Stimulated activated CD4-positive, alpha-beta T cell treated with anti-CD3 and anti-CD28 coated beads, Interleukin-12 subunit alpha, Interleukin-12 subunit beta, amount 100 ng/mL, for 4 hours (primary cell): ENCODE measurements around the gene ZC3H10.
"Not testable (repeated sequence)": the region's sequence is repeated elsewhere in the genome, so short reads cannot be mapped to it uniquely, and the experiment has no call there.

Source experiments
- DNase-seq: peaks from one replicate; pipeline ENCODE4 v3.0.0-alpha.2; 2020

ZC3H10 gene, protein sequence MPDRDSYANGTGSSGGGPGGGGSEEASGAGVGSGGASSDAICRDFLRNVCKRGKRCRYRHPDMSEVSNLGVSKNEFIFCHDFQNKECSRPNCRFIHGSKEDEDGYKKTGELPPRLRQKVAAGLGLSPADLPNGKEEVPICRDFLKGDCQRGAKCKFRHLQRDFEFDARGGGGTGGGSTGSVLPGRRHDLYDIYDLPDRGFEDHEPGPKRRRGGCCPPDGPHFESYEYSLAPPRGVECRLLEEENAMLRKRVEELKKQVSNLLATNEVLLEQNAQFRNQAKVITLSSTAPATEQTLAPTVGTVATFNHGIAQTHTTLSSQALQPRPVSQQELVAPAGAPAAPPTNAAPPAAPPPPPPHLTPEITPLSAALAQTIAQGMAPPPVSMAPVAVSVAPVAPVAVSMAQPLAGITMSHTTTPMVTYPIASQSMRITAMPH

DNA sequence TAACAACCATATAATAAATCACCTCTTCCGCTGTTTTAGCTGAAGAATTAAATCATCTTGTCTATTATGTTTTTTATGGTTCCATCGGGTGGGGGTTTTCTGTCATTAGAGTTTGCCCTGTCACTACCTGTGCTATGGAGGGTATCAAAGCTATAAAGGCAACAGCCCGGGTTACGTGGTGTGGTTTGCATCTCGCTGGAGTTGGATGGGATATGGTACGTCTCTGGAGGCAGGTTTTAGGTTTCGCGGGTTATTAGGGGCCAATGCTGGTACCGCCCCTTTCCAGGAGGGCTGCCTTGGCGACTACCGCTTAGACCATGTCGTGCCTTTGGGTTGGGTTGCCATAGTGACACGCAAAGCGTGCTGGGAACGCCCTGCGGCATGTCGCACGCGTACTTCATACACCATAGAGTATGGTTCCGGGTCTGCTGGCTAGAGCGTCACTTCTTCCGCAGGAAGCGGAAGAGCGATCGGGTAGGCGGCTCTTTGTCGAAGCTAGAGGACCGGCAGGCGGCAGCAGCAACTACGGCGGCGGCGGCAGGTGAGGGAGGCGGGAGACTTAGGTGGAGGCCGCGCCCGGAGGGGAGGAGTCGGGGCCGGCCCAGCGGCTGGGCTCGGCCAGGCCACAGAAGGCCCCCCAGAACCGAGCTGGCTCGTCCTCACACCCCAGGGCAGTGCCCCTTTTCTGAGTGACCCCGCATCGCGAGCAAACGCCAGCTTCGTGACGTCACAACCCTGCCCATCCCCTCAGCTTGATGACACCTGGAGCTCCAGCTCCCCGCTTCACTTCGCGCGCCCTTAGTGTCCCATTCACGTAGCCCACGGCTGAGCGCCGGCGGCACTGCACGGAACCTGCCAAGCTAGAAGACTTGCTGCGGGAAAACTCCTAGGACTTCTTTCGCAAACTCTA, at the start of gene ZC3H10:
Gene ZC3H10, plus strand, starts transcription at position 489 of the 910 bp plus-strand sequence. CDS start 2,297 bp downstream, outside the sequence.
- peak; percentile 94 for DNase-seq

DNA sequence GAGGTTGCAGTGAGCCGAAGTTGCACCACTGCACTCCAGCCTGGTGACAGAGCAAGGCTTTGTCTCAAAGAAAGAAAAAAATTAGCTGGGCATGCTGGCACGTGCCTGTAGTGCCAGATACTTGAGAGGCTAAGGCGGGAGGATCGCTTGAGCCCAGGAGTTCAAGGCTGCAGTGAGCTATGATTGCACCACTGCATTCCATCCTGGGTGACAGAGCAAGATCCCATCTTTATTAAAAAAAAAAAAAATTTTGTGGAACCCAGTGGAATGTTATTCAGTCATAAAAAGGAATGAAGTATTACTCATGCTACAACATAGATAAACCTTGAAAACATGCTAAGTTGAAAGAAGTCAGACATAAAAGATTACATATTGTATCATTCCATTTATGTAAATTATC, 46.4 kb upstream of the ZC3H10 start:
- no peak for DNase-seq

DNA sequence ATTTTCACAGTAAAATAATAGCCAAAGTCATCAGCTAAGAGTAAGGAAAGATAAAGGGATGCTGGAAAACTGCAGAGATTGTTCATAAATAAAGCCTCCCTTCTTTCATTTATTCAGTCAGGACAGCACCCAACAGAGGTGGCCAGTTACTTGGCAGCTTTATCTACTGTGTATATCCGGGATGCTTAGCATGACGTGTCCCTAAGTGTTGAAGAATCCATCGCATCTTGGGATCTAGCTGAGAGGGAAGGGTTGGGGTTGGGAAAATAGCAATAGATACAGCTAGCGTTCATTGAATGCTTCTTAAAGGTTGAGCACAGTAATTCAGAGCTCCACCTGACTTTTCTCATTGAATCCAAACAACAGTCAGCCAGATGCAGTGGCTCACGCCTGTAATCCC, 43.7 kb upstream of the ZC3H10 start:
- no peak for DNase-seq

DNA sequence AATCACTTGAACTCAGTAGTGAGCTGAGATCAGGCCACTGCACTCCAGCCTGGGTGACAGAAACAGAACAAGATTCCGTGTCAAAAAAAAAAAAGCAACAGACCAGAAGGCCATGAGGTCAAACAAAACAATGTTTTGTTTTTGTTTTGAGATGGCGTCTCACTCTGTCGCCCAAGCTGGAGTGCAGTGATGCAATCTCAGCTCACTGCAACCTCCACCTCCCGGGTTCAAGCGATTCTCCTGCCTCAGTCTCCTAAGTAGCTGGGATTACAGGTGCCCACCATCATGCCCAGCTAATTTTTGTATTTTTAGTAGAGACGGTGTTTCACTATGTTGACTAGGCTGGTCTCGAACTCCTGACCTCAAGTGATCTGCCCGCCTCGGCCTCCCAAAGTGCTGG, 40.1 kb upstream of the ZC3H10 start:
- not testable (repeated sequence) for DNase-seq

DNA sequence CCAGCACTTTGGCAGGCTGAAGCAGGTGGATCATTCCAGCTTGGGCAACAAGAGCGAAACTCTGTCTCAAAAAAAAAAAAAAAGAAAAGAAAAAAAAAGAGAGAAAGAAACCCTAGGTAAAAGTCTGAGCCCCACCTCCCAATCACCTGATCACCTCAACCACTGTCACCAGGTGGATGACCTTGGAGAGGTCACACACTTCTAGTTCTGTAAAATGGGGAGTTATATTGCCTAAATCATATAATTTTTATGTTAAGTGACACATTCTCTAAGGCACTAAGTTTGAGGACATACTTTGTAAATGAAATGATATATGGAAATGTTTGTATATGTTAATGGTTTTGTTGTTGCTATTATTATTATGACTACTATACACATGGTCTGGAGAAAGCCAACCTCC, 39.6 kb upstream of the ZC3H10 start:
- DNase-seq, result no peak

DNA sequence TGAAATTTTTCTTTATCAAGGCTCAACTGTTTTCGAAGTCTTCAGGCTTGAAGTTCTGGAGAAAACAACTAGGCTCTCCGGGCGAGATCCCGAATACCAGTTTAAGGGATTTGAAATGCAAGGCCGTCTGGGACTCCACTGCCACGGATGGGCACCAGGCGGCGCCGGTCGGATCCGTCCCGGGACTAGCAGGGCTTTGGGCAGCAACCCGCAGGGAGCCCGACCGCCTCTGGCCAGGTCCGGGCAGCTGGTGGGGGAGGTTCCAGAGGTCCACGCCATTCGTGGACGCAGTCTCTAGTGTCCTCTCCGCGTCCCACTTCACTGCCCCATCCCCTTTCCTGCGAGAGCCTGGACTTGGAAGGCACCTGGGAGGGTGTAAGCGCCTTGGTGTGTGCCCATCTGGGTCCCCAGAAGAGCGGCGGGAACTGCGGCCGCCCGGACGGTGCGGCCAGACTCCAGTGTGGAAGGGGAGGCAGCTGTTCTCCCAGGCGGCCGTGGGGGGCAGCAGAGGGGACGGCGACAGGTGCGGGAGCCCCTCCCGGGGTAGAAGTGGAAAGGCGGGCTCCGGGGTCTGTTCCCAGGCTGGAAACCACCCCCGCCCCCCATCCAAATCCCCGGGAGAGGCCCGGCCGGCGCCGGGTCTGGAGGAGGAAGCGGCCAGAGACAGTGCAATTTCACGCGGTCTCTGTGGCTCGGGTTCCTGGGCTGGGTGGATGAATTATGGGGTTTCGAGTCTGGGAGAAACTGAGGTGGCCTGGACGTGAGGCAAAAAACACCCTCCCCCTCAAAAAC, 38.9 kb upstream of the ZC3H10 start:
- peak; percentile 51 for DNase-seq

DNA sequence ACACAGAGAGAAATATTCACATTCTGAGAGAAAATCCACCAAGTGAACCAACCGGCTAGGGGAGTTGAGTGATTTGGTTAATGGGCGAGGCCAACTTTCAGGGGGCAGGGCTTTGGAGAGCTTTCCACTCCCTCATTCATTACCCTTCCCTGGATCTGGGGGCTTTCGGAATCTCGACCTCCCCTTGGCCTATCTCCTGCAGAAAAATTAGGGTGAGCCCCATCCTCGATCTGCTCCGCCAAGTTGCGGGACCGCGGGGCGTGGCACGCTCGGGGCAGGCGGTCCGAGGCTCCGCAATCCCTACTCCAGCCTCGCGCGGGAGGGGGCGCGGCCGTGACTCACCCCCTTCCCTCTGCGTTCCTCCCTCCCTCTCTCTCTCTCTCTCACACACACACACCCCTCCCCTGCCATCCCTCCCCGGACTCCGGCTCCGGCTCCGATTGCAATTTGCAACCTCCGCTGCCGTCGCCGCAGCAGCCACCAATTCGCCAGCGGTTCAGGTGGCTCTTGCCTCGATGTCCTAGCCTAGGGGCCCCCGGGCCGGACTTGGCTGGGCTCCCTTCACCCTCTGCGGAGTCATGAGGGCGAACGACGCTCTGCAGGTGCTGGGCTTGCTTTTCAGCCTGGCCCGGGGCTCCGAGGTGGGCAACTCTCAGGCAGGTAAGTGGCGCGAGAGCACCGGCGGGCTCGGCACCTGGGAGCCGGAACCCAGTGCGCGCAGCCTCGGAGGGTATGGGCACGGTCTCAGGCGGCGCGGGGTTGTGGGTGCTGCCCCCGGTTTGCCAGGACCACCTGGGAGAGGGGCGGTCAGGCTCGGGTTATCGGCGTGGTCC, 38.1 kb upstream of the ZC3H10 start, which contains the start of gene ERBB3:
Gene ERBB3, plus strand, starts transcription at position 443 of the 833 bp plus-strand sequence. Its CDS starts 136 bp downstream, at position 579.
- peak; percentile 62 for DNase-seq

DNA sequence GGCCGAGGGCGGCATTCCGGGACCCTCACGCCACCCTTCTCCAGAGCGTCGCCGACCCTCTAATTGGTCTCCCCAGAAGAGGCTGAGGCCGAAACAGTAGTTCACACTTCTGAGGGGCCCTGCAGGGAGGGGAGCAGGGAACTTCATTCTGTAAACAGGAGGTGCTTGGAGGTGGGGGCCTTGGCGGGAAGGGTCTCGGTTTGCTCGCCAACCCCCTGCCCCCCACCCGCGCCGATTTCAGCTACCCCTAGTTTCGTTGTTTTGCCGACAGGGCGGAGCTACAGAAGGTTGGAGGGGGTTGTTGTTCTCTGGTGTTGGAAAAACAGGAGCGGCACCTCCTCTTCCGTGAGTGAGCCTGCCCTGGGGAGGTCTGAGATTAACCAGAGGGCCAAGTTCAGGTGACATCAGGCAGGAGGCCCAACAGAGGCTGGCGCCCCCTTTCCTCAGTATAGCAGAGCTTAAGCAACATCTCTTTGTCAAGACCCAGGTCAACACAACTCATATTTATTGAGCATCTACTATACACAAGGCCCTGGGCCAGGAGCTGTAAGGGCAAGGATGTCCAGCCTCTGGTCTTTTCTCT, 37.4 kb upstream of the ZC3H10 start:
- no peak for DNase-seq

DNA sequence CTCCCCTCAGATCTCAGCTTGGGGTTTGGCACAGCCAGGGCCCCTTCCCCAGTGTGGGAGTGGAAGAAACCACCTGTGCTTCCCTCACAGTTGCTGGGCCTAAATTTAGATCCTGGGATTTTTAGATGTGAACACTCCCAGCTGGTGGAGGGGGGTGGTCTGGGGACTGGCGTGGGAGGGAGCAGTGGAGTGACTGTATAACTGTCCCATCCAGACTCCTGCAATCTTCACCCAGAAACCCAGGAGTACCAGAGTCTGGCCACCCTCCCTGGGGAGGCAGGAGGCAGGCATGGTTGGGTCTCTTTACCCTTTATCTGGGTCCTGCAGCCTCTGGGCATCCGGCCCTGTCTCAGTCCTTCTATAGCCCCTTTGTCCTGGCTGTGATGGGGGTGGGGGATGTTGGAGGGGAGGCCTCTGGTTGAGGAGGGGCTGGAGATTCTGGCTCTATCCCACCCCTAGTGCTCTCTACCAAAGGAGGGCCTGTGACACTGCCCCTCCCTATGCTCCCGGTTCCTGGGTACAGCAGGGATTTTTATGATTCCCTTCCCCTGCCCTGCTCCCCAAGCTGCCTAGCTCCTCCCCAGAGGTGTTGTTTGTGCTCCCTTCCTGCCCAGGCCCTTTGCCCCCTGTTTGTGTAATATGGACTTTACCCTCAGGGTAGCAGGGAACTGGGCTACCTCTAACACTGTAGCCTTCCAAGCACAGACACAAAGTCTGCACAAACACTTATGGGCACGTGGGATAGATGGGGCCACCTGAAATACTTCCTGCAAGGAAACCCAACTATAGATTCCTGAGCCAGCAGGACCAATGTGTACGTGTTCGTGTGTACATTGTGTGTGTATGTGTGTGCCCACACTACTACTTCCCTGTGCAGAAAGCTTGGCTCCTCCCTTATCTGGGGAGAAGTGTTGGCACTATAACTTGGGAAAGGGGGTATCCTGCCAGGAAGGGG, 36.4 kb upstream of the ZC3H10 start:
- no peak for DNase-seq

DNA sequence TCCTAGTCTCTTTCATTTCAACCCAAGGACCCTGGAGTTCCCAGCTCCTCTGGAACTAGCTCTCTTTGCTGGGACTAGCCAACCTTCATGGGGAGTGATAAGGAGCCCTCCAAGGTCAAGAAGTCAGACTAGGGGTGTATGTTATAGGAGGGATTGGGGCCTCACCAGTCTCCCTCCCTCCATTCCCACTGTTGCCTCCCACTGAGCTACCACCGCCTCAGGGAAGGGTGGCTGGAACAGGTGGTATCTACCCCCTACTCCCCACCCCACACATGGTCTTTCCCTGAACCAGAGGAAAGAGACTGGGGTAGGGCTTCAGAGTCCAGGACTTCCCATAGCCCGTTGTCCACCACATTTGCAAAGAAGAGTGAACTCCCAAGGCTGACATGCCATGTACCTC, 35.7 kb upstream of the ZC3H10 start:
- DNase-seq, result no peak

DNA sequence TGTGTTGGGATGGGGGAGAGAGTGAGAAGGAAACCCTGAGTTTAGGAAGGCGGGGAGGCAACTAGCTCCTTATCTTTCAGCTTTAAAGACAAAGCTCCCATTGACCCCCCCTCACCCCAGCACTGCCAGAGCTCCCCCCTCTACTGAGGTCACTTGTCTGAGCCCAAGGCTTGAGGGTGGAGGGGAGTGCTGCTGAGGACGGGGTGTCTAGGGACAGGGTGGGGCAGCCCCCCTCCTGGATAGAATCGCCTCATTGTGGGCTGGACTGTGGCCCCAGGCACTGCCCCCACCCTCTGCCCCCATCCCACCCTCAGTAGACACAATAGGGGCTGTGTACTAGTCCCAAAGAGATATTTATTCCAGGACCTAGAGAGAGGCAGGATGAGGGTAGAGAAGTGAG, 35.1 kb upstream of the ZC3H10 start:
- no peak for DNase-seq

DNA sequence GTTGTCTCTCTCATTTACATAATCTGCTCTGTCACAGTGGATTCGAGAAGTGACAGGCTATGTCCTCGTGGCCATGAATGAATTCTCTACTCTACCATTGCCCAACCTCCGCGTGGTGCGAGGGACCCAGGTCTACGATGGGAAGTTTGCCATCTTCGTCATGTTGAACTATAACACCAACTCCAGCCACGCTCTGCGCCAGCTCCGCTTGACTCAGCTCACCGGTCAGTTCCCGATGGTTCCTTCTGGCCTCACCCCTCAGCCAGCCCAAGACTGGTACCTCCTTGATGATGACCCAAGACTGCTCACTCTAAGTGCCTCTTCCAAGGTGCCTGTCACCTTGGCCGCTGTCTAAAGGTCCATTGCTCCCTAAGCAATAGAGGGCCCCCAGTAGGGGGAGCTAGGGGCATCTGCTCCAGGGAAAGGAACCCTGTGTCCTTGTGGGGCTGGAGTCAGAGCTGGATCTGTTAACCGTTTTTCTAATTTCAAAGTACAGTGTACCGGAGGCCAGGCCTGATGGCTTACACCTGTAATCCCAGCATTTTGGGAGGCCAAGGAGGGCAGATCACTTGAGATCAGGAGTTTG, 33.0 kb upstream of the ZC3H10 start:
- DNase-seq, result no peak

DNA sequence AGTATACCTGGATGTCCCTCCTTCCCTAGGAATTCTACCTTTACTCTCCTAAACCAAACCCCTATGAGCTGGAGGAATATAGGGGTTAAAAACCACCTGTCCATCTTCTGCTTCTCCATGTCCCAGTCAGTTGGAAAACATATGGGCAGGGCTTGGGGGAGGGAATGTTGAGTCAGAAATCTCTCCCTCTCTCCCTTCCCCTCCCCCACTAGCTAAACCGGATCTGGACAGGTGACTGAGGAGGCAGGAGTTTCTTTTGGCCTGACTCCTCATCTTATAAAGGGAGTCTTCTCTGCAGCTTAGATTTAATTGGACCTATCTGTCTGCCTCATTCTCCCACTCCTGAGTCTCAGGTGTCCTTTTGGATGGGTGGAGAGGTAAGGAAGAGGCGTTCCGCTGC, 32.0 kb upstream of the ZC3H10 start:
- no peak for DNase-seq

DNA sequence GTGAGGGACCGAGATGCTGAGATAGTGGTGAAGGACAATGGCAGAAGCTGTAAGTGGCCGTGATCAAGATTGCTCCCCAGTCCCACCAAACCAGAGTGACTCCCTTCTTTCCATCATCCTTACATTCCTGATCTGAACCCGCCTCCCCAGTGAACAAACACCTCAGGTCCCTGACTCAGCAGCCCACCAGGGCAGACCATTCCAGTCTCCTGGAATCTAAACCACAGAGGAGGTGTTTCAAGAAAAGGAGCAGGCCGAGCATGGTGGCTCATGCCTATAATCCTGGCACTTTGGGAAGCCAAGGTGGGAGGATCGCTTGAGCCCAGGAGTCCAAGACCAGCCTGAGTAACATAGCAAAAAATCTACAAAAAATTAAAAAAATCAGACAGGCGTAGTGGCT, 31.5 kb upstream of the ZC3H10 start:
- no peak for DNase-seq

DNA sequence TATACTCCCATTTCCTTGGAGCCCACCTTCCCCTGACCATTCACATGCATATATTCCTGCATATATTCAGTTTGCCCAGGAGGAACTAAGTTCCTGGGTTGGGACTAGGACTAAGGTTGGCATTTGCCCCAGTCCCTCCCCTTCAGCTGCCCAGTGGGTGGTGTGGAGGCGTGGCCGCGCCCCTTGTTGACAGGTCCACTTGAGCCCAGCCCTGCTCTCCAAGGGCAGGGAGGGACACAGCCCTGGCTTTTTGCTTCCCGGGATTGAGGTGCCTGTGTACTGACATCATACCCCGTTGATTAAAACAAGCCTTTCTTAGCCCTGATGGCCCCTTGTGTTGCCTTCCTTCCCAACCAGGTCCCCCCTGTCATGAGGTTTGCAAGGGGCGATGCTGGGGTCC, 30.8 kb upstream of the ZC3H10 start:
- no peak for DNase-seq

DNA sequence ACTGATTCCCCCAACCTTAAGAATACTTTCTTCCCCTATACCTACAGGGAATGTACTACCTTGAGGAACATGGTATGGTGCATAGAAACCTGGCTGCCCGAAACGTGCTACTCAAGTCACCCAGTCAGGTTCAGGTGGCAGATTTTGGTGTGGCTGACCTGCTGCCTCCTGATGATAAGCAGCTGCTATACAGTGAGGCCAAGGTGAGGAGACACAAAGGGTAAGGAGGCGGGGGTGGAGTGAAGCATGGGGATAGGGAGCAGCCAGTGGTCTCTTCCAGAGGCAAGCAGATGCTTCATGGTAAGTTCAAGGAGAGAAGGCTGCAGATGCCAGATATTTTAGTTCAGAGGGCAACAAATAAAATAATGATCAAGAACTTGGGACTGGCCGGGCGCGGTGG, 20.3 kb upstream of the ZC3H10 start:
- DNase-seq, result no peak

DNA sequence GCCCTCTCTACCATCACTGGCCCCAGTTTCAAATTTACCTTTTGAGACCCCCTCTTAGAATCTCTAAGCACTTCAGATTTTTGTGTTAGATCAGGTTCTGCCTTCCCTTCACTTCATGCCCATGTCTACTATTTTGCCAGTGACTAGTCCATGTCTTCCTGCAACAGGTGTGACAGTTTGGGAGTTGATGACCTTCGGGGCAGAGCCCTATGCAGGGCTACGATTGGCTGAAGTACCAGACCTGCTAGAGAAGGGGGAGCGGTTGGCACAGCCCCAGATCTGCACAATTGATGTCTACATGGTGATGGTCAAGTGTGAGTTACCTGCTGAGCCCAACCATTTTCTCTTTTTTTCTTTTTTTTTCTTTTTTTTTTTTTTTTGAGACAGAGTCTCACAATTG, 19.5 kb upstream of the ZC3H10 start:
- DNase-seq, result no peak

DNA sequence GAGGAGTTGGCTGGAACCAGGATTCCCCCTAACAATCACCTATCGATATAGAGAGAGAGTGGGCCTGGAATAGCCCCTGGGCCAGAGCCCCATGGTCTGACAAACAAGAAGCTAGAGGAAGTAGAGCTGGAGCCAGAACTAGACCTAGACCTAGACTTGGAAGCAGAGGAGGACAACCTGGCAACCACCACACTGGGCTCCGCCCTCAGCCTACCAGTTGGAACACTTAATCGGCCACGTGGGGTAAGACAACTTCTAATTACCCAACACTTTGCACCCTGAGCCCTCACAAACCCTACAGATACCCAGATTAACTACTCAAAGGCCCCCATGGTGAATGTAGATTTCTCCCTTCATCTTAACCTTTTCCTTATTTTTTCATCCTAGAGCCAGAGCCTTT, 18.3 kb upstream of the ZC3H10 start:
- no peak for DNase-seq

DNA sequence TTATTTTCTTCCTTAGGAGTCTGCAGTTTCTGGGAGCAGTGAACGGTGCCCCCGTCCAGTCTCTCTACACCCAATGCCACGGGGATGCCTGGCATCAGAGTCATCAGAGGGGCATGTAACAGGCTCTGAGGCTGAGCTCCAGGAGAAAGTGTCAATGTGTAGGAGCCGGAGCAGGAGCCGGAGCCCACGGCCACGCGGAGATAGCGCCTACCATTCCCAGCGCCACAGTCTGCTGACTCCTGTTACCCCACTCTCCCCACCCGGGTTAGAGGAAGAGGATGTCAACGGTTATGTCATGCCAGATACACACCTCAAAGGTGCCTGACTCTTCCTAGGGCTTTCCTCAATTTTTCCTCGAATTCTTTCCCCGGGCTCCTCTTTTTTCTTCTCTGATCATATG, 17.0 kb upstream of the ZC3H10 start:
- DNase-seq, result no peak

DNA sequence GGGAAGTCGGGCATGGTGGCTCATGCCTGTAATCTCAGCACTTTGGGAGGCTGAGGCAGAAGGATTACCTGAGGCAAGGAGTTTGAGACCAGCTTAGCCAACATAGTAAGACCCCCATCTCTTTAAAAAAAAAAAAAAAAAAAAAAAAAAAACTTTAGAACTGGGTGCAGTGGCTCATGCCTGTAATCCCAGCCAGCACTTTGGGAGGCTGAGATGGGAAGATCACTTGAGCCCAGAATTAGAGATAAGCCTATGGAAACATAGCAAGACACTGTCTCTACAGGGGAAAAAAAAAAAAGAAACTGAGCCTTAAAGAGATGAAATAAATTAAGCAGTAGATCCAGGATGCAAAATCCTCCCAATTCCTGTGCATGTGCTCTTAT, 15.4 kb upstream of the ZC3H10 start:
- no peak for DNase-seq
